NB4 (cell line): Measurements from ENCODE around the gene ARRDC1.

Source experiments
- POLR2A ChIP-seq: IDR thresholded peaks from 2 replicates; pipeline ENCODE4 v1.6.1; 2011; ENCODE audit warnings: mild to moderate bottlenecking; ENCODE audit not compliant: insufficient read length; ENCODE audit errors: extremely low read depth
- TF ChIP-seq, protein P1 (sequence below): IDR thresholded peaks from one replicate; pipeline ENCODE4 v1.5.1; 2012; ENCODE audit warnings: low read depth, low read length
- TF ChIP-seq, protein P2 (sequence below): IDR thresholded peaks from 2 replicates; pipeline ENCODE4 v1.6.1; 2011; ENCODE audit warnings: low read depth, low read length

DNA sequence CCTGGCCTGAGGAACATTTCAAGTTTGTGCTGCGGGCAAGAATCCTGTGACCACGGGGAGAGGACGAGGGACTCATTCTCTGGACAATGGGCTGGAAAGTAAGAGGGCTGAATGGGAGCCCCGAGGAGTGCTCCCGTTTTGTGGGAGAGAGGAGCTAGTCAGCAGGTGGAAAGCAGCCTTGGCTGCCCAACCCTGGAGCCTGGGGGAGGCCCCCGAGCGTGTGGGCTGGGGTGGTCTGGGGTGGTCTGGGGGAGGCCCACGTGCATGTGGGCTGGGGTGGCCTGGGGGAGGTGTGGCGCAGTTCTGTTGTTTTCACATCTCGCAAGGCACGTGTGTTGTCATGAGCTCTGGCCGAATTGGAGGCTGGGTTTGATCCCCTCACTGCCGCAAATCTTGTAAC, 40.9 kb downstream of the ARRDC1 start:
- TF ChIP-seq POLR2A, result no peak
- TF ChIP-seq, protein P1, sequence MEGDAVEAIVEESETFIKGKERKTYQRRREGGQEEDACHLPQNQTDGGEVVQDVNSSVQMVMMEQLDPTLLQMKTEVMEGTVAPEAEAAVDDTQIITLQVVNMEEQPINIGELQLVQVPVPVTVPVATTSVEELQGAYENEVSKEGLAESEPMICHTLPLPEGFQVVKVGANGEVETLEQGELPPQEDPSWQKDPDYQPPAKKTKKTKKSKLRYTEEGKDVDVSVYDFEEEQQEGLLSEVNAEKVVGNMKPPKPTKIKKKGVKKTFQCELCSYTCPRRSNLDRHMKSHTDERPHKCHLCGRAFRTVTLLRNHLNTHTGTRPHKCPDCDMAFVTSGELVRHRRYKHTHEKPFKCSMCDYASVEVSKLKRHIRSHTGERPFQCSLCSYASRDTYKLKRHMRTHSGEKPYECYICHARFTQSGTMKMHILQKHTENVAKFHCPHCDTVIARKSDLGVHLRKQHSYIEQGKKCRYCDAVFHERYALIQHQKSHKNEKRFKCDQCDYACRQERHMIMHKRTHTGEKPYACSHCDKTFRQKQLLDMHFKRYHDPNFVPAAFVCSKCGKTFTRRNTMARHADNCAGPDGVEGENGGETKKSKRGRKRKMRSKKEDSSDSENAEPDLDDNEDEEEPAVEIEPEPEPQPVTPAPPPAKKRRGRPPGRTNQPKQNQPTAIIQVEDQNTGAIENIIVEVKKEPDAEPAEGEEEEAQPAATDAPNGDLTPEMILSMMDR, result no peak
- TF ChIP-seq, protein P2, sequence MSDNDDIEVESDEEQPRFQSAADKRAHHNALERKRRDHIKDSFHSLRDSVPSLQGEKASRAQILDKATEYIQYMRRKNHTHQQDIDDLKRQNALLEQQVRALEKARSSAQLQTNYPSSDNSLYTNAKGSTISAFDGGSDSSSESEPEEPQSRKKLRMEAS, result no peak
